Peyer's patch (tissue), 4 donors: ENCODE data around the gene GJA3.

Source experiments
- POLR2A ChIP-seq, 2 donors: fragments of 450-650 bp; IDR thresholded peaks; one replicate each; pipeline ENCODE4 v1.5.1; 2017; ENCODE audit warnings: antibody characterized with exemption in 2 of 2, mild to moderate bottlenecking in 2 of 2, moderate library complexity in 2 of 2
- TF ChIP-seq, protein P1 (sequence below), 6 experiments: fragments of 450-650 bp in 4 of 6; fragments of 200-600 bp in 2 of 6; sonication (generic) in 1 of 6; IDR thresholded peaks; one replicate each; pipeline ENCODE4 v1.5.1; 2017 to 2019; ENCODE audit warnings: antibody characterized with exemption in 6 of 6, mild to moderate bottlenecking in 3 of 6, moderate library complexity in 1 of 6

DNA sequence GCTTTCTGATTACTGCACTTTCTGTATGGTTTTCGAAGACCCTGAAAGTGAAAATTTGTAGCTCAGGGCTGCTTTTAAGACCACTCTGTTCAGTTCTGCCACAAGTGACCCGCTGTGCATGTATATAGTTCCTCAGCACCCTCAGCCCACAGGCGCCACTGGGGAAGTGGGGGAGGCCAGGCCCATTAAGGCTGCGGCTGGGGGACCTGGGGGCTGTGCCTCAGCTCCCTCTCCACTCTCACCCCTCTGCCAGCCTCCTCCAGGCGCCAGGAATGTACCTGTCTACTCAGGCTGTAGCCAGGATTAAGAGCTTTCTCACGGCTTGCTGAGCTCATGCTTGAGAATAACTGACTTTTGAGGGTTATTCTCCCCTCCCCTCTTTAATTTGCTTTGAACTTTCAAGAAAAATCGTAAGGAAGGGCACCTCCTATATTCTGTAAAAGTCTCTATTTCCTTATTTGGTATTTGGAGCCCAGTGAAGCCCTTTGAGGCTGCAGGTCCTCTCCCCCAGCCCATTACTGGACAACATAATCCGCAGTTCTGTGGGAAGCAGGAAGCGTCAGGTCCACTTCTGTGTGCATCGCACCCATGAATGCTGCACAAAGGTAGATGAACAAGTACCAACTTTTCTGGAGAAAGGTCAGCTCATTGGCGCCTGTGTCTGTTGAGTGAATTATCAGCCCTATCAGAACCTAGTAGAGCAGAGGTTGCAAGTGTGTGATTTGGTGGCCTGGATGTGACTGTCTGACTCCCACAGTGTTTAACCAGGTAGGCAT lies 29.6 kb downstream of the GJA3 start:
- TF ChIP-seq, protein P1, sequence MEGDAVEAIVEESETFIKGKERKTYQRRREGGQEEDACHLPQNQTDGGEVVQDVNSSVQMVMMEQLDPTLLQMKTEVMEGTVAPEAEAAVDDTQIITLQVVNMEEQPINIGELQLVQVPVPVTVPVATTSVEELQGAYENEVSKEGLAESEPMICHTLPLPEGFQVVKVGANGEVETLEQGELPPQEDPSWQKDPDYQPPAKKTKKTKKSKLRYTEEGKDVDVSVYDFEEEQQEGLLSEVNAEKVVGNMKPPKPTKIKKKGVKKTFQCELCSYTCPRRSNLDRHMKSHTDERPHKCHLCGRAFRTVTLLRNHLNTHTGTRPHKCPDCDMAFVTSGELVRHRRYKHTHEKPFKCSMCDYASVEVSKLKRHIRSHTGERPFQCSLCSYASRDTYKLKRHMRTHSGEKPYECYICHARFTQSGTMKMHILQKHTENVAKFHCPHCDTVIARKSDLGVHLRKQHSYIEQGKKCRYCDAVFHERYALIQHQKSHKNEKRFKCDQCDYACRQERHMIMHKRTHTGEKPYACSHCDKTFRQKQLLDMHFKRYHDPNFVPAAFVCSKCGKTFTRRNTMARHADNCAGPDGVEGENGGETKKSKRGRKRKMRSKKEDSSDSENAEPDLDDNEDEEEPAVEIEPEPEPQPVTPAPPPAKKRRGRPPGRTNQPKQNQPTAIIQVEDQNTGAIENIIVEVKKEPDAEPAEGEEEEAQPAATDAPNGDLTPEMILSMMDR (IDR thresholded peaks at IDR 0.05) = no peak
- TF ChIP-seq POLR2A (IDR thresholded peaks at IDR 0.05) = no peak
